ENCODE measurements around the gene CFAP74.

DNA sequence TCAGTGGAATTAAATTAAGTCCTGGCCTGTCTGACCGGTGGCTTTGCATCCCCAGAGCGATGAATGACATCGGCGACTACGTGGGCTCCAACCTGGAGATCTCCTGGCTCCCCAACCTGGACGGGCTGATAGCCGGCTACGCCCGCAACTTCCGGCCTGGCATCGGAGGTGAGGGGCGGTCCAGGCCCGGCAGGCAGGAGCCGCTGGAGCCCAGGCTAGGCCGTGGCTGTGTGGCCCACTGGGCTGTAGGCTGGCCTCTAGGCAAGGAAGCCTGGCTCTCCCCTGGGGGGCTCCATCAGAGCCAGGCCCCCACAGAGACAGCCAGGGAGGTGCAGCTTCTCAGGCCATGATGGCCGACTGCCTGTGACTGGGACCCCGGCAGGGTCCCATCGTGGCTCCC, 21.3 kb upstream of the CFAP74 start:
- no peak for TF ChIP-seq JUND (IDR thresholded peaks at IDR 0.05; ENCODE audit: borderline replicate concordance, low read depth, low read length)
- TF ChIP-seq JUND (tag; IDR thresholded peaks at IDR 0.05; ENCODE audit: borderline replicate concordance, low read depth, low read length), result no peak
- no peak for TF ChIP-seq ESRRA (IDR thresholded peaks at IDR 0.05; ENCODE audit: borderline replicate concordance, low read depth)
- no peak for TF ChIP-seq HMG20A (CRISPR knock-in tag; conservative IDR thresholded peaks at IDR 0.05)
- TF ChIP-seq TAF1 (IDR thresholded peaks at IDR 0.05; ENCODE audit: control insufficient read depth, extremely low read depth, insufficient read depth, low read length, severe bottlenecking), result no peak
- TF ChIP-seq EP300 (IDR thresholded peaks at IDR 0.05; ENCODE audit: low read length), result no peak
- TF ChIP-seq, protein P1, sequence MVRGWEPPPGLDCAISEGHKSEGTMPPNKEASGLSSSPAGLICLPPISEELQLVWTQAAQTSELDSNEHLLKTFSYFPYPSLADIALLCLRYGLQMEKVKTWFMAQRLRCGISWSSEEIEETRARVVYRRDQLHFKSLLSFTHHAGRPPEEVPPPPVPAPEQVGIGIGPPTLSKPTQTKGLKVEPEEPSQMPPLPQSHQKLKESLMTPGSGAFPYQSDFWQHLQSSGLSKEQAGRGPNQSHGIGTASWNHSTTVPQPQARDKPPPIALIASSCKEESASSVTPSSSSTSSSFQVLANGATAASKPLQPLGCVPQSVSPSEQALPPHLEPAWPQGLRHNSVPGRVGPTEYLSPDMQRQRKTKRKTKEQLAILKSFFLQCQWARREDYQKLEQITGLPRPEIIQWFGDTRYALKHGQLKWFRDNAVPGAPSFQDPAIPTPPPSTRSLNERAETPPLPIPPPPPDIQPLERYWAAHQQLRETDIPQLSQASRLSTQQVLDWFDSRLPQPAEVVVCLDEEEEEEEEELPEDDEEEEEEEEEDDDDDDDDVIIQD (CRISPR knock-in tag; IDR thresholded peaks at IDR 0.05), result no peak
